DMS153 treated with DMSO at 0.1 percent for 48 hours (cell line): ENCODE data around the gene OR4E1.
"Not testable (repeated sequence)": the region's sequence is repeated elsewhere in the genome, so short reads cannot be mapped to it uniquely, and the experiment has no call there.

Experiments
- DNase-seq: peaks from one replicate; lab custom pipeline; 2025; ENCODE audit not compliant: unreplicated experiment; lab: John Stamatoyannopoulos, UW

The OR4E1 gene

GRCh38 chr14:21653331-21653885 is 20.2 kb downstream of the OR4E1 start, which contains the start of gene OR4E2:
Gene OR4E2, plus strand, starts transcription at chr14:21653835. Its CDS starts 11,248 bp downstream, at chr14:21665083.
- no peak for DNase-seq

DNA sequence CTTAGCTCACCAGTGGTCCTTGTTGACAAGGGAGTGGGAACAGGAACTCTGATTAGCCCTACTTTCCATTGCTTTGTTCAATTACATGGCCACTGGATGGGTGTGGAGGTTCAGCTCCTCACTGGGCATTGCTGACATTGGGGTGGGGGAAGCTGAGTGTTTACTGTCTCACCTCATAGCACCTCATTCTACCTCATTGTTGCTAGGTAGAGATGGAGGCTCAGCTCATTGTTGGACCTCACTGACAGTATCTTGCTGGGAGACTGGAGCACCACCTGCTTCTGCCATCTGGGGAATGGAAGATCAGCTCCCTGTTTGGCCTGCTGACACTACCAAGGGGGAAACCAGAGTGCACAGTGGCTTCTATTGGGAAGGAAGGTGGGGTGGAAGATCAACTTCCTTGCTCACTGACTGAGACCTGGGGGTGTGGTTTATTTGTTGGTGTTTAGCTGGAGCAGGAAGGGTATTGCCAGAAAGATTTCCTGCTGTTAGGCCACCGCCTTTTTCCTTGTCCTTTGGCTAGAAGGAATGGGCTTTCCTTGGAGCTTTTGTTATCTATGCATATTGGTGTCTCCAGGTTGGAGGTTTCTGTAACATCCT is 21.3 kb downstream of the OR4E1 start:
- DNase-seq = no peak

GRCh38 chr14:21647380-21647779 is 26.2 kb downstream of the OR4E1 start:
- no peak for DNase-seq

GRCh38 chr14:21643407-21643806 is 30.2 kb downstream of the OR4E1 start:
- no peak for DNase-seq

DNA sequence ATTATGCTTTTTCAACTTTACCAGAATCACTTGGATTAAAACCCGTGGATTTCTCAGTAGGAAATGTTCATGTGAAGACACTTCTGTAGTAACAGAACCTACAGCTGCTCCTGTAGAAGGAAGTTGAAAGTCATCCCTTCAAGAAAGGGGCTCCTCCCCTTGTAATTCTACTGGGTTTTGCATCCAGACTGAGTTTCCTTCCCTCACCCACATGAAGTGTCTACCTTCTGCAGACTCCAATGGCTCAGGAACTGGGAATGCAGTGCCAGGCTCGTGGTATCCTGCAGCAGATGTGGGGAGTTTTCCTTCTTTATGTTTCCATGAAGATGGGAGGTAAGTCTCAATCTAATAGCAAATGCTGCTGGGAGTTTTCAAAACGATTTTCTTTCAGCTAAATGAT is 30.9 kb downstream of the OR4E1 start:
- no peak for DNase-seq

DNA sequence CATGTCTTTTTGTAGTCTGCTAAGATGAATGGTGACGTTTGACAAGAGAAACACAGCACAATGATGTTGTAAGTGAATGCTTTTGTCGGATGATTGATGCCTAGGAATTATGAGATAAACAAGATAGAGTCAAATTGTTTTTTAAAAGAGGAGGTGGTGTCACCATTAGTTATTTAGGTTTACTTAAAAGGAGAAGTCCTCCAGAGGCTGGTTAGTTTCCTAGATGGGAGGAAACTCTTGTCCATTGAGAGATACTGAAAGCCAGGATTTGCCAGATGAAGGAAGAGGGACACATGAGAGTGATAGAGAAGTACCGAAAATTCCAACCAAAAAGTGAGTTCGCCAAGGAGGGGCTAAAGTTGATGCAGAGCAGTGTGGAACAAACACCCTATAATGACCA is 38.8 kb downstream of the OR4E1 start, which contains the start of gene OR10G2:
OR10G2 (minus strand) TSS at position 101 of the 400 bp plus-strand sequence; CDS start at position 3, 98 bp downstream.
- no peak for DNase-seq

DNA sequence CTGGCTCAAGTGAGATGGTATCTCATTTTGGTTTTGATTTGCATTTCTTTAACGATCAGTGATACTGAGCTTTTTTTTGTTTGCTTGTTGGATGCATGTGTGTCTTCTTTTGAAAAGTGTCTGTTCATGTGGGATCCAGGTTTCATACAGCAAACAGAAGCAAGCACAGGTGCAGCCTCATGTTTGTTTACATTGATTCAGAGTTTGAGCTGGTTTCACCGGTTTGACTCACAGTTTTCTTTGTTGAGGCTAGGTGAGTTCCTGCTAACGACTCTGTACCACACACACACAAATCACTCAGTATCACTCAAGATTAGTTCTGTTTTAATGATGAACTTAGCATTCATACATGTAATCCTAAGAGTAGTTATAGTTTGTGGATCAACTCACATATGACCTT is 42.5 kb downstream of the OR4E1 start:
- no peak for DNase-seq

- not testable (repeated sequence) for DNase-seq
Observed at GRCh38 chr14:21630503-21630902, 43.1 kb downstream of the OR4E1 start.

DNA sequence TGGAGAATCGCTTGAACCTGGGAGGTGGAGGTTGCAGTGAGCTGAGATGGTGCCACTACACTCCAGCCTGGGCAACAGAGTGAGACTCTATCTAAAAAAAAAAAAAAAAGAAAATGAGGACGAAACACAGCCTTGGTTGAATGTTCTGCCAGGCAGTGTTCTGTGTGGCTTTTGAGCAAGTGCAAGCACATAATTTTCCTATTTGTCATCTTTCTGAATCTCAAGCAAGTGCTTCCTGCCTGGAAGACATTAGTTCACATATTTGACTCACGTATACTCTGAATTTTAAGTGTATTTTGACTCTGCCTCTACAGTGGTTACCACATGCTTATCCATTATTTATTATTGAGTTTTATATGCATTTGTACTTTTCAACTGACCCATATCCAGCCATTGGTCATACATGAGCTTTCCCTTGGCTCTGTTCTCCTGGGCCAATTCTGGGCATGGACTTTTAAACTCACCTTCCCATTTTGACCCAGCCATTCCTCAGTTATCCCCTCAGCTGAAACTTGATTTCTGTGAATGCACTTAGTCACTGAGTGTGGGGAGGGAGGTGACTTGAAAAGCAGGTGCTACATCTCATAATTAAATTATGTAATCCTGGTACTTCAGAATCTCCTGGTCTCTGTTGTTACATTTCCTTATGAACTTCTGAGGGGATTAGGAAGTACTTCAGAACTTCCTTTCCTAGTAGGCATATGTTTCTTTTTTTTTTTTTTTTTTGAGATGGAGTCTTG is 47.0 kb downstream of the OR4E1 start:
- no peak for DNase-seq
